Gastrocnemius medialis (tissue), 4 donors: ENCODE data around the gene SORBS1. TPM values are rescaled to one million over a fixed set of nuclear protein-coding genes. Genes with fewer than 3 reads are reported as not detected.
A peak's percentile ranks its signal among the peaks of the same experiment; 100 is the strongest.

Source experiments
- ATAC-seq, 2 donors: fragments of 150-250 bp; one replicate each; pipeline ENCODE4 v1.9.1; 2016
- DNase-seq, 2 donors: peaks; one replicate each; pipeline ENCODE4 v3.0.0-alpha.2; 2019
- H3K27ac ChIP-seq, 4 donors: fragments of 200-600 bp; sonication (generic); 1 replicate in 1 of 4; 2 replicates in 3 of 4; pipeline ENCODE4 v1.5.1; 2016 to 2018; ENCODE audit warnings: mild to moderate bottlenecking in 2 of 4, moderate library complexity in 1 of 4
- H3K27me3 ChIP-seq, 3 donors: fragments of 200-600 bp; sonication (generic) in 2 of 3; 1 replicate in 1 of 3; 2 replicates in 2 of 3; pipeline versions ENCODE4 v1.5.1 to v1.6.0; 2016 to 2019; ENCODE audit warnings: mild to moderate bottlenecking in 1 of 3, moderate library complexity in 1 of 3
- H3K36me3 ChIP-seq, 2 donors: fragments of 200-600 bp; sonication (generic) in 1 of 2; one replicate each; pipeline ENCODE4 v1.5.1; 2017 to 2018
- H3K4me1 ChIP-seq, 2 donors: fragments of 200-600 bp; sonication (generic) in 1 of 2; one replicate each; pipeline ENCODE4 v1.5.1; 2016 to 2017; ENCODE audit warnings: mild to moderate bottlenecking in 2 of 2
- H3K4me3 ChIP-seq, 4 donors: fragments of 200-600 bp; sonication (generic) in 3 of 4; 1 replicate in 1 of 4; 2 replicates in 3 of 4; pipeline ENCODE4 v1.5.1; 2016 to 2019; ENCODE audit warnings: mild to moderate bottlenecking in 2 of 4
- H3K9me3 ChIP-seq, 3 donors: fragments of 200-600 bp; sonication (generic) in 2 of 3; 1 replicate in 1 of 3; 2 replicates in 2 of 3; pipeline ENCODE4 v1.5.1; 2016 to 2019
- POLR2A ChIP-seq, 2 donors: fragments of 450-650 bp; IDR thresholded peaks; one replicate each; pipeline ENCODE4 v1.6.1; 2017; ENCODE audit warnings: antibody characterized with exemption in 2 of 2, mild to moderate bottlenecking in 2 of 2, moderate library complexity in 2 of 2
- in situ Hi-C, 4 donors: fragments of 200-750 bp; cut with MboI; loops; one replicate each; pipeline versions ENCODE4 v1.15.0 to v1.8.0; 2017; ENCODE audit warnings: low sequenced_read_pairs in 4 of 4
- intact Hi-C: fragments of 100-400 bp; cut with DNase I; formaldehyde crosslinking; loops from one replicate; pipeline ENCODE4 v1.15.1; 2023; ENCODE audit warnings: low total_unique reads
- total RNA-seq, 4 donors: library from RNA; depleted of rRNA; stranded (reverse); fragments of >200 nt; gene quantifications; one replicate each; pipeline versions ENCODE4 v1.1.0 to v1.2.3, GENCODE V29; 2016
- TF ChIP-seq, protein P1 (sequence below), 5 experiments: fragments of 450-650 bp in 3 of 5; fragments of 200-600 bp in 2 of 5; sonication (generic) in 2 of 5; IDR thresholded peaks in 4 of 5; conservative IDR thresholded peaks in 1 of 5; 1 replicate in 4 of 5; 2 replicates in 1 of 5; pipeline ENCODE4 v1.5.1; 2016 to 2019; ENCODE audit warnings: antibody characterized with exemption in 5 of 5, mild to moderate bottlenecking in 3 of 5, moderate library complexity in 3 of 5

SORBS1 gene
- total RNA-seq, 4 donors from 2014 or later = 146 to 331 (median 186) TPM

DNA sequence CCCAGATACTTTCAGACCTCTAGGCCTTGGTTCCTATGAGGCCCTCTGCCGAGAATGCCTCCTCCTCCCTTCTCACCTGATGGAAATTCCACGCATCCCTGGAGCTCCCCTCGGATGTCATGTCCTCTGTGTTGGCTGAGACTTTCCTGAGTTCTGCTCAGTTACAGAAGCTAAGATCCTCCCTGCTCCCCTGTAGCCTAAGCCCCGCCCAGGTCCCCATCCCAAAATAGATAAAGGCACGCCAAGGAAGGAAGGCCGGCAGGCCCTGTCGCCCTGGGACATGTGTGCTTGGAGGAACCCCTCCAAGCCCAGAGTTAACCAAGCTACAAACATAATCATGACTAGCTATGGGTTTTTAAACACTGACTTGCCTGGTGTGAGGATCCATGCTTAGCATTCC, 123.5 kb downstream of the SORBS1 start:
- no peaks in the 10 kb centered on the region for H3K9me3 ChIP-seq
- no peak for ATAC-seq
- H3K4me3 ChIP-seq = no peak overlapping the region
- no peak for DNase-seq
- H3K36me3 ChIP-seq = peaks cover 0 to 28% of the 10 kb centered on the region in 2 donors
- peak overlapping the region; percentile 21 to 58 (median 54) for H3K27ac ChIP-seq
- in situ Hi-C loops = no loop called here
- peaks cover 22 to 23% of the 10 kb centered on the region in 2 donors for H3K4me1 ChIP-seq
- TF ChIP-seq, protein P1, sequence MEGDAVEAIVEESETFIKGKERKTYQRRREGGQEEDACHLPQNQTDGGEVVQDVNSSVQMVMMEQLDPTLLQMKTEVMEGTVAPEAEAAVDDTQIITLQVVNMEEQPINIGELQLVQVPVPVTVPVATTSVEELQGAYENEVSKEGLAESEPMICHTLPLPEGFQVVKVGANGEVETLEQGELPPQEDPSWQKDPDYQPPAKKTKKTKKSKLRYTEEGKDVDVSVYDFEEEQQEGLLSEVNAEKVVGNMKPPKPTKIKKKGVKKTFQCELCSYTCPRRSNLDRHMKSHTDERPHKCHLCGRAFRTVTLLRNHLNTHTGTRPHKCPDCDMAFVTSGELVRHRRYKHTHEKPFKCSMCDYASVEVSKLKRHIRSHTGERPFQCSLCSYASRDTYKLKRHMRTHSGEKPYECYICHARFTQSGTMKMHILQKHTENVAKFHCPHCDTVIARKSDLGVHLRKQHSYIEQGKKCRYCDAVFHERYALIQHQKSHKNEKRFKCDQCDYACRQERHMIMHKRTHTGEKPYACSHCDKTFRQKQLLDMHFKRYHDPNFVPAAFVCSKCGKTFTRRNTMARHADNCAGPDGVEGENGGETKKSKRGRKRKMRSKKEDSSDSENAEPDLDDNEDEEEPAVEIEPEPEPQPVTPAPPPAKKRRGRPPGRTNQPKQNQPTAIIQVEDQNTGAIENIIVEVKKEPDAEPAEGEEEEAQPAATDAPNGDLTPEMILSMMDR (IDR thresholded peaks at IDR 0.05 in 4 of 5, conservative IDR thresholded peaks at IDR 0.05 in 1 of 5) = no peak
- TF ChIP-seq POLR2A (IDR thresholded peaks at IDR 0.05) = no peak
- no peaks in the 10 kb centered on the region for H3K27me3 ChIP-seq
- intact Hi-C loops = no loop called here

GRCh38 chr10:95435548-95436279, 125.5 kb downstream of the SORBS1 start:
- no peaks in the 10 kb centered on the region for H3K27me3 ChIP-seq
- peaks cover 0 to 28% of the 10 kb centered on the region in 2 donors for H3K36me3 ChIP-seq
- H3K4me3 ChIP-seq = no peak overlapping the region
- in situ Hi-C loops = no loop called here
- no peak for TF ChIP-seq POLR2A (IDR thresholded peaks at IDR 0.05)
- TF ChIP-seq, protein P1 (IDR thresholded peaks at IDR 0.05 in 4 of 5, conservative IDR thresholded peaks at IDR 0.05 in 1 of 5) = no peak
- H3K4me1 ChIP-seq = peaks cover 32 to 35% of the 10 kb centered on the region in 2 donors
- no peaks in the 10 kb centered on the region for H3K9me3 ChIP-seq
- peak overlapping the region; percentile 57 to 73 (median 66) for H3K27ac ChIP-seq
- DNase-seq = no peak
- ATAC-seq = no peak
- intact Hi-C loops = no loop called here

- Histone ChIP-seq H3K4me3 (no peak overlapping the region), H3K9me3 (no peaks in the 10 kb centered on the region), H3K4me1 (peaks cover 38 to 40% of the 10 kb centered on the region in 2 donors), H3K27ac (peak overlapping the region; percentile 57 to 73 (median 66)), H3K36me3 (peaks cover 0 to 33% of the 10 kb centered on the region in 2 donors), H3K27me3 (no peaks in the 10 kb centered on the region)
- TF ChIP-seq POLR2A (IDR thresholded peaks at IDR 0.05) = no peak
- TF ChIP-seq, protein P1 (IDR thresholded peaks at IDR 0.05 in 4 of 5, conservative IDR thresholded peaks at IDR 0.05 in 1 of 5) = no peak
- ATAC-seq (no peak), DNase-seq (no peak)
- intact Hi-C loops (loop anchor here (5.0 kb wide), 1 partner anchor 57 kb away; no protein-coding TSS in a partner anchor), in situ Hi-C loops (loop anchor here in 3 of 4 donors (5.0 kb wide), 1 partner anchor 168 kb away; no protein-coding TSS in a partner anchor)
Measured at GRCh38 chr10:95434583-95434982, 126.6 kb downstream of the SORBS1 start.

GRCh38 chr10:95431900-95432342, 129.2 kb downstream of the SORBS1 start:
- intact Hi-C loops = loop anchor here (2.0 to 5.0 kb wide), 2 partner anchors 13 to 55 kb away; no protein-coding TSS in a partner anchor
- peak overlapping the region; percentile 57 to 73 (median 66) for H3K27ac ChIP-seq

More at GRCh38 chr10:95431900-95432342, 129.2 kb downstream of the SORBS1 start:
- Histone ChIP-seq H3K27me3 (no peaks in the 10 kb centered on the region), H3K4me1 (peaks cover 28 to 37% of the 10 kb centered on the region in 2 donors), H3K36me3 (peaks cover 0 to 36% of the 10 kb centered on the region in 2 donors), H3K9me3 (no peaks in the 10 kb centered on the region), H3K4me3 (no peak overlapping the region)
- no peak for TF ChIP-seq POLR2A (IDR thresholded peaks at IDR 0.05)
- TF ChIP-seq, protein P1 (IDR thresholded peaks at IDR 0.05 in 4 of 5, conservative IDR thresholded peaks at IDR 0.05 in 1 of 5) = no peak
- DNase-seq (peak in 1 of 2 donors; percentile 40), ATAC-seq (peak in 1 of 2 donors; percentile 26)
- in situ Hi-C loops = loop anchor here in 3 of 4 donors (5.0 kb wide), 1 partner anchor 170 kb away; no protein-coding TSS in a partner anchor
